Endothelial cell of umbilical vein (primary cell): ENCODE measurements around the gene TMEM266. TPM values are rescaled to one million over a fixed set of nuclear protein-coding genes. Genes with fewer than 3 reads are reported as not detected.

Experiments
- BruUV-seq: library from RNA; stranded (reverse); fragments of 400-500 nt; replicated peaks from 2 replicates; lab custom pipeline; 2021; lab: Mats Ljungman, UMichigan
- CTCF ChIA-PET: fragments of 300-600, 350-600 bp; sonication (Branson Sonifier 250); formaldehyde crosslinking; loops from one replicate; lab custom pipeline; 2021; ENCODE audit warnings: antibody characterized with exemption, inconsistent platforms; lab: Charles Lee
- POLR2A ChIA-PET: fragments of 300-600, 350-600 bp; sonication (Branson Sonifier 250); formaldehyde crosslinking; loops from one replicate; lab custom pipeline; 2021; ENCODE audit warnings: antibody characterized with exemption, inconsistent platforms; lab: Charles Lee
- DNase-seq: peaks from one replicate; pipeline ENCODE4 v3.0.0-alpha.2; 2011; ENCODE audit warnings: low read depth, low spot score
- FAIRE-seq: peaks from 2 replicates; lab custom pipeline; 2011; peaks lifted over from hg19 to GRCh38; lab: Jason Lieb, UNC
- H2AFZ ChIP-seq: 2 replicates; pipeline ENCODE4 v1.6.0; 2012; ENCODE audit warnings: low read depth, low read length, control low read depth, inconsistent platforms
- H3K27ac ChIP-seq: 2 replicates; pipeline ENCODE4 v1.5.1; 2011; ENCODE audit warnings: low read depth, mild to moderate bottlenecking, control low read depth, low read length, moderate library complexity; ENCODE audit not compliant: insufficient read depth
- H3K27me3 ChIP-seq, 2 experiments: 2 replicates each; pipeline versions ENCODE4 v1.6.0 to v1.6.1; 2011; ENCODE audit warnings: low read length in 2 of 2, mixed read lengths in 1 of 2; ENCODE audit not compliant: control insufficient read depth in 2 of 2, insufficient read depth in 2 of 2
- H3K36me3 ChIP-seq, 2 experiments: 2 replicates in 1 of 2; 3 replicates in 1 of 2; pipeline ENCODE4 v1.5.1; 2011; ENCODE audit warnings: low read length in 2 of 2, mild to moderate bottlenecking in 1 of 2, moderate library complexity in 1 of 2; ENCODE audit not compliant: control insufficient read depth in 2 of 2, insufficient read depth in 2 of 2; ENCODE audit errors: extremely low read depth in 1 of 2
- H3K4me1 ChIP-seq: 3 replicates; pipeline ENCODE4 v1.5.1; 2011; ENCODE audit warnings: mild to moderate bottlenecking, low read length; ENCODE audit not compliant: control insufficient read depth, insufficient read depth; ENCODE audit errors: extremely low read depth
- H3K4me2 ChIP-seq: 2 replicates; pipeline ENCODE4 v1.6.1; 2011; ENCODE audit warnings: low read length, control low read depth, mixed read lengths; ENCODE audit not compliant: insufficient read depth
- H3K4me3 ChIP-seq, 3 experiments: fragments of 200-600 bp in 1 of 3; sonication (generic), shearing (Covaris generic) in 1 of 3; replicated peaks in 1 of 3; 2 replicates each; pipeline ENCODE4 v1.5.1; 2011 to 2016; ENCODE audit warnings: control low read depth in 3 of 3, low read length in 3 of 3, mild to moderate bottlenecking in 2 of 3, inconsistent platforms in 1 of 3, low read depth in 1 of 3, moderate library complexity in 1 of 3; ENCODE audit not compliant: insufficient read depth in 1 of 3
- H3K79me2 ChIP-seq: 2 replicates; pipeline ENCODE4 v1.6.0; 2012; ENCODE audit warnings: low read length, inconsistent platforms; ENCODE audit not compliant: control insufficient read depth, insufficient read depth
- H3K9ac ChIP-seq: replicated peaks from 2 replicates; pipeline ENCODE3; 2011; ENCODE audit warnings: low read length, control low read depth; ENCODE audit not compliant: insufficient read depth; ENCODE audit errors: extremely low read depth
- H3K9me1 ChIP-seq: replicated peaks from 3 replicates; pipeline ENCODE4 v1.6.0; 2011; ENCODE audit warnings: mild to moderate bottlenecking, low read length; ENCODE audit not compliant: control insufficient read depth, insufficient read depth; ENCODE audit errors: extremely low read depth
- H3K9me3 ChIP-seq: replicated peaks from 2 replicates; pipeline ENCODE4 v1.5.1; 2012; ENCODE audit warnings: low read length, inconsistent platforms; ENCODE audit not compliant: control insufficient read depth, insufficient read depth
- H4K20me1 ChIP-seq: replicated peaks from 2 replicates; pipeline ENCODE3; 2011; ENCODE audit warnings: mild to moderate bottlenecking, low read length; ENCODE audit not compliant: control insufficient read depth, insufficient read depth; ENCODE audit errors: extremely low read depth
- EZH2 ChIP-seq: IDR thresholded peaks from 2 replicates; pipeline ENCODE4 v1.6.1; 2012; ENCODE audit warnings: borderline replicate concordance, low read depth, mild to moderate bottlenecking, moderate library complexity, low read length, inconsistent platforms; ENCODE audit not compliant: severe bottlenecking
- GATA2 ChIP-seq: IDR thresholded peaks from 2 replicates; pipeline ENCODE4 v1.7.0; 2011; ENCODE audit warnings: low read depth, mild to moderate bottlenecking, moderate library complexity, mixed read lengths, low read length; ENCODE audit not compliant: insufficient read length, insufficient read depth
- POLR2AphosphoS5 ChIP-seq: IDR thresholded peaks from 2 replicates; pipeline ENCODE4 v1.6.1; 2012; ENCODE audit warnings: low read depth, mild to moderate bottlenecking, control low read depth, low read length, moderate library complexity; ENCODE audit not compliant: insufficient read depth
- dilution Hi-C: fragments of 300-500 bp; cut with MboI; formaldehyde crosslinking; loops from one replicate; pipeline ENCODE4 v1.15.0; 2019; ENCODE audit warnings: low sequenced_read_pairs; ENCODE audit not compliant: extremely low pct_ligation_motif_present
- intact Hi-C: fragments of 100-400 bp; cut with micrococcal nuclease; formaldehyde crosslinking; loops from one replicate; pipeline ENCODE4 v1.10.0; 2022
- polyA plus RNA-seq, 4 experiments: library from polyadenylated mRNA; depleted of rRNA in 3 of 4; stranded (reverse) in 3 of 4; unstranded in 1 of 4; fragments of >200 nt; gene quantifications; 2 replicates each; pipeline versions ENCODE4 v1.2.1 to v1.2.3, GENCODE V29; 2011 to 2012; ENCODE audit warnings: missing spikeins in 1 of 4
- total RNA-seq: library from RNA; stranded (reverse); gene quantifications from 2 replicates; pipeline ENCODE4 v1.2.3, GENCODE V29; 2021
- TF ChIP-seq, protein P1 (sequence below), 2 donors: IDR thresholded peaks; 1 replicate in 1 of 2; 2 replicates in 1 of 2; pipeline ENCODE4 v1.5.1; 2011; ENCODE audit warnings: low read length in 2 of 2, mild to moderate bottlenecking in 2 of 2, moderate library complexity in 2 of 2, control low read depth in 1 of 2, inconsistent platforms in 1 of 2, low read depth in 1 of 2; ENCODE audit not compliant: insufficient read depth in 1 of 2; ENCODE audit errors: extremely low read depth in 1 of 2

The TMEM266 gene
- total and polyA plus RNA-seq, 2 donors (not counting 3 experiments of a cell fraction or from before 2014, with no cell fraction given): not detected

DNA sequence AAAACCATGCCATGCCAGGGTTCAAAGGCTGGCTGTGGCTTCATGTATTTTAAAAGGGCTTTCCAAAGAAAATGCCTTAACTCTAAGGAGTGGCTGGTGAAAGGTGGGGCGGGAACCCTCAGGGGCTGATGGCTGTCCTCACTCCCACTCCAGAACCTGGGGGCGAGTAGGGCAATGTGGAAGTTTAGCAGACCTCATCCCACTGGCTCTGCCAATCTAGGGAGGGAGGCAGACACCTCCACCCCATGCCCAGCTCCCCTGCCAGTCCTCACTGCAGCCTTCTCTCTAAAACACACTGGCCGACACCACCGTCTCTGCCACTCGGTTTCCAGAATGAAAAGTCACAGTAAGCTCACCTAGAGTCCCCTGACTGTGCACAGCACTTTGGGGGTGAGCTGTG lies 99.5 kb downstream of the TMEM266 start:
- dilution Hi-C loops: no loop called here
- no peak overlapping the region for H2AFZ ChIP-seq
- intact Hi-C loops: no loop called here
- no peak for FAIRE-seq
- no peak overlapping the region for H3K27ac ChIP-seq
- no peaks in the 10 kb centered on the region for H3K79me2 ChIP-seq
- no peaks in the 10 kb centered on the region for H3K4me1 ChIP-seq
- ChIA-PET POLR2A (no interaction called here), CTCF (interaction anchor here (0.9 to 4.1 kb wide), 4 partner anchors 9 to 20 kb away, joined by 3 to 19 read pairs (median 5); no protein-coding TSS in a partner anchor)
- H3K4me2 ChIP-seq: no peak overlapping the region
- TF ChIP-seq EZH2 (no peak), GATA2 (no peak), POLR2AphosphoS5 (no peak)
- TF ChIP-seq, protein P1, sequence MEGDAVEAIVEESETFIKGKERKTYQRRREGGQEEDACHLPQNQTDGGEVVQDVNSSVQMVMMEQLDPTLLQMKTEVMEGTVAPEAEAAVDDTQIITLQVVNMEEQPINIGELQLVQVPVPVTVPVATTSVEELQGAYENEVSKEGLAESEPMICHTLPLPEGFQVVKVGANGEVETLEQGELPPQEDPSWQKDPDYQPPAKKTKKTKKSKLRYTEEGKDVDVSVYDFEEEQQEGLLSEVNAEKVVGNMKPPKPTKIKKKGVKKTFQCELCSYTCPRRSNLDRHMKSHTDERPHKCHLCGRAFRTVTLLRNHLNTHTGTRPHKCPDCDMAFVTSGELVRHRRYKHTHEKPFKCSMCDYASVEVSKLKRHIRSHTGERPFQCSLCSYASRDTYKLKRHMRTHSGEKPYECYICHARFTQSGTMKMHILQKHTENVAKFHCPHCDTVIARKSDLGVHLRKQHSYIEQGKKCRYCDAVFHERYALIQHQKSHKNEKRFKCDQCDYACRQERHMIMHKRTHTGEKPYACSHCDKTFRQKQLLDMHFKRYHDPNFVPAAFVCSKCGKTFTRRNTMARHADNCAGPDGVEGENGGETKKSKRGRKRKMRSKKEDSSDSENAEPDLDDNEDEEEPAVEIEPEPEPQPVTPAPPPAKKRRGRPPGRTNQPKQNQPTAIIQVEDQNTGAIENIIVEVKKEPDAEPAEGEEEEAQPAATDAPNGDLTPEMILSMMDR (IDR thresholded peaks at IDR 0.05; ENCODE audit: extremely low read depth in 1 of 2, insufficient read depth in 1 of 2, low read depth in 1 of 2, low read length in 2 of 2): no peak
- no peak overlapping the region for H3K4me3 ChIP-seq
- no TSS peak for BruUV-seq
- no peak overlapping the region for H3K9ac ChIP-seq
- no peak for DNase-seq
- no peaks in the 10 kb centered on the region for H3K9me3 ChIP-seq
- H3K27me3 ChIP-seq: peaks cover 0 to 1% of the 10 kb centered on the region in 2 experiments
- H4K20me1 ChIP-seq: no peaks in the 10 kb centered on the region
- H3K36me3 ChIP-seq: no peaks in the 10 kb centered on the region
- H3K9me1 ChIP-seq: no peaks in the 10 kb centered on the region
